ENCODE data around the gene POPDC2.
"Not testable (repeated sequence)": the region's sequence is repeated elsewhere in the genome, so short reads cannot be mapped to it uniquely, and the experiment has no call there.

POPDC2 gene

GRCh38 chr3:119597548-119598288, 62.7 kb downstream of the POPDC2 start, which contains the start of gene PLA1A:
Gene PLA1A, plus strand, starts transcription at chr3:119597885. Its CDS starts 29 bp downstream, at chr3:119597914.
- H3K36me3 ChIP-seq (ENCODE audit: insufficient read depth, low read length): no peaks in the 10 kb centered on the region
- H3K4me1 ChIP-seq (ENCODE audit: insufficient read depth, low read length, severe bottlenecking): no peaks in the 10 kb centered on the region
- H2AFZ ChIP-seq (ENCODE audit: low read length): no peak within 1 kb of the TSS
- H3K4me2 ChIP-seq (ENCODE audit: low read length): no peak within 1 kb of the TSS
- H3K27me3 ChIP-seq (ENCODE audit: insufficient read depth, low read length): no peaks in the 10 kb centered on the region
- H3K9ac ChIP-seq (ENCODE audit: low read length): no peak within 1 kb of the TSS
- TF ChIP-seq EZH2 (IDR thresholded peaks at IDR 0.05; ENCODE audit: borderline replicate concordance, low read length) (no peak), CTCF (IDR thresholded peaks at IDR 0.05; ENCODE audit: low read length) (no peak)
- no peaks in the 10 kb centered on the region for H3F3A ChIP-seq (ENCODE audit: insufficient read depth, low read length)
- no peaks in the 10 kb centered on the region for H3K9me2 ChIP-seq (ENCODE audit: low read depth, low read length)
- H3K9me3 ChIP-seq (ENCODE audit: low read length): no peaks in the 10 kb centered on the region
- H3K27ac ChIP-seq (ENCODE audit: low read depth, low read length, poor library complexity, severe bottlenecking): no peak within 1 kb of the TSS
- no peaks in the 10 kb centered on the region for H3K79me2 ChIP-seq (ENCODE audit: insufficient read depth, low read length)
- no peak within 1 kb of the TSS for H3K4me3 ChIP-seq (ENCODE audit: low read depth, low read length, poor library complexity, severe bottlenecking)
- no peaks in the 10 kb centered on the region for H4K20me1 ChIP-seq (ENCODE audit: insufficient read depth, low read length)

GRCh38 chr3:119596398-119596797, 64.0 kb downstream of the POPDC2 start:
- no peaks in the 10 kb centered on the region for H3K79me2 ChIP-seq (ENCODE audit: insufficient read depth, low read length)
- no peak overlapping the region for H3K27ac ChIP-seq (ENCODE audit: low read depth, low read length, poor library complexity, severe bottlenecking)
- H3F3A ChIP-seq (ENCODE audit: insufficient read depth, low read length): no peaks in the 10 kb centered on the region
- no peaks in the 10 kb centered on the region for H3K9me3 ChIP-seq (ENCODE audit: low read length)
- no peak overlapping the region for H3K4me2 ChIP-seq (ENCODE audit: low read length)
- H3K9me2 ChIP-seq (ENCODE audit: low read depth, low read length): no peaks in the 10 kb centered on the region
- H4K20me1 ChIP-seq (ENCODE audit: insufficient read depth, low read length): no peaks in the 10 kb centered on the region
- TF ChIP-seq EZH2 (IDR thresholded peaks at IDR 0.05; ENCODE audit: borderline replicate concordance, low read length) (no peak), CTCF (IDR thresholded peaks at IDR 0.05; ENCODE audit: low read length) (no peak)
- no peak overlapping the region for H2AFZ ChIP-seq (ENCODE audit: low read length)
- no peaks in the 10 kb centered on the region for H3K4me1 ChIP-seq (ENCODE audit: insufficient read depth, low read length, severe bottlenecking)
- no peaks in the 10 kb centered on the region for H3K27me3 ChIP-seq (ENCODE audit: insufficient read depth, low read length)
- H3K9ac ChIP-seq (ENCODE audit: low read length): no peak overlapping the region
- no peaks in the 10 kb centered on the region for H3K36me3 ChIP-seq (ENCODE audit: insufficient read depth, low read length)
- no peak overlapping the region for H3K4me3 ChIP-seq (ENCODE audit: low read depth, low read length, poor library complexity, severe bottlenecking)

GRCh38 chr3:119595639-119596334, 64.6 kb downstream of the POPDC2 start:
- H2AFZ ChIP-seq (ENCODE audit: low read length): no peak overlapping the region
- H3K9me3 ChIP-seq (ENCODE audit: low read length): no peaks in the 10 kb centered on the region
- no peaks in the 10 kb centered on the region for H3K79me2 ChIP-seq (ENCODE audit: insufficient read depth, low read length)
- H3K27me3 ChIP-seq (ENCODE audit: insufficient read depth, low read length): 0 out of 2 replicates have a peak, but pooled peaks cover 2% of the 10 kb centered on the region
- no peak for TF ChIP-seq CTCF (IDR thresholded peaks at IDR 0.05; ENCODE audit: low read length)
- TF ChIP-seq EZH2 (IDR thresholded peaks at IDR 0.05; ENCODE audit: borderline replicate concordance, low read length): no peak
- H3K4me1 ChIP-seq (ENCODE audit: insufficient read depth, low read length, severe bottlenecking): no peaks in the 10 kb centered on the region
- H3K27ac ChIP-seq (ENCODE audit: low read depth, low read length, poor library complexity, severe bottlenecking): no peak overlapping the region
- no peaks in the 10 kb centered on the region; the same call in 1 of the 2 replicates for H3K36me3 ChIP-seq (ENCODE audit: insufficient read depth, low read length)
- no peaks in the 10 kb centered on the region for H3K9me2 ChIP-seq (ENCODE audit: low read depth, low read length)
- no peak overlapping the region for H3K4me3 ChIP-seq (ENCODE audit: low read depth, low read length, poor library complexity, severe bottlenecking)
- H3K4me2 ChIP-seq (ENCODE audit: low read length): no peak overlapping the region
- H4K20me1 ChIP-seq (ENCODE audit: insufficient read depth, low read length): no peaks in the 10 kb centered on the region
- no peak overlapping the region for H3K9ac ChIP-seq (ENCODE audit: low read length)
- no peaks in the 10 kb centered on the region for H3F3A ChIP-seq (ENCODE audit: insufficient read depth, low read length)

- not testable (repeated sequence) for H3K9ac ChIP-seq (ENCODE audit: low read length); H3K27me3 ChIP-seq (ENCODE audit: insufficient read depth, low read length); H4K20me1 ChIP-seq (ENCODE audit: insufficient read depth, low read length); H3K9me3 ChIP-seq (ENCODE audit: low read length); H2AFZ ChIP-seq (ENCODE audit: low read length); H3K9me2 ChIP-seq (ENCODE audit: low read depth, low read length); H3K79me2 ChIP-seq (ENCODE audit: insufficient read depth, low read length); H3K27ac ChIP-seq (ENCODE audit: low read depth, low read length, poor library complexity, severe bottlenecking); H3F3A ChIP-seq (ENCODE audit: insufficient read depth, low read length); H3K36me3 ChIP-seq (ENCODE audit: insufficient read depth, low read length); H3K4me3 ChIP-seq (ENCODE audit: low read depth, low read length, poor library complexity, severe bottlenecking); H3K4me2 ChIP-seq (ENCODE audit: low read length); H3K4me1 ChIP-seq (ENCODE audit: insufficient read depth, low read length, severe bottlenecking)
Measured at GRCh38 chr3:119594929-119595328, 65.5 kb downstream of the POPDC2 start.

All from OCI-LY1 (cell line).